ENCODE results near the gene NUDT3.
"Not testable (repeated sequence)": the region's sequence is repeated elsewhere in the genome, so short reads cannot be mapped to it uniquely, and the experiment has no call there.

The NUDT3 gene

GRCh38 chr6:34377984-34378383 lies 14.5 kb downstream of the NUDT3 start:
- no peak for TF ChIP-seq CTCF (IDR thresholded peaks at IDR 0.05; ENCODE audit: borderline replicate concordance, insufficient read depth, low read depth, low read length)
- H3K4me3 ChIP-seq (ENCODE audit: low read depth, low read length), result no peak overlapping the region

DNA sequence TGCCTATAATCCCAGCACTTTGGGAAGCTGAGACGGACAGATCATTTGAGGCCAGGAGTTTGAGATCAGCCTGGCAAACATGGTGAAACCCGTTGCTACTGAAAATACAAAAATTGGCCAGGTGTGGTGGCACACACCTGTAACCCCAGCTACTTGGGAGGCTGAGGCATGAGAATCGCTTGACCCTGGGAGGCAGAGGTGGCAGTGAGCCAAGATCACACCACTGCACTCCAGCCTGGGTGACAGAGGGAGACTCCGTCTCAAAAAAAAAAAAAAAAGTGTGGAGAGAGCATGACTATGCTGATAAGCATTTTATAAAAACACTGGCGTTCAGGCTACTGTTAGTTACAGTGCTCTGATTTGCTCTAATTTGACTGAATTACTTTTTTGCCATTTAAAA lies 14.9 kb downstream of the NUDT3 start:
- not testable (repeated sequence) for H3K4me3 ChIP-seq (ENCODE audit: low read depth, low read length)

GRCh38 chr6:34375833-34376232 lies 16.6 kb downstream of the NUDT3 start:
- H3K4me3 ChIP-seq (ENCODE audit: low read depth, low read length), result no peak overlapping the region
- TF ChIP-seq CTCF (IDR thresholded peaks at IDR 0.05; ENCODE audit: borderline replicate concordance, insufficient read depth, low read depth, low read length), result no peak

DNA sequence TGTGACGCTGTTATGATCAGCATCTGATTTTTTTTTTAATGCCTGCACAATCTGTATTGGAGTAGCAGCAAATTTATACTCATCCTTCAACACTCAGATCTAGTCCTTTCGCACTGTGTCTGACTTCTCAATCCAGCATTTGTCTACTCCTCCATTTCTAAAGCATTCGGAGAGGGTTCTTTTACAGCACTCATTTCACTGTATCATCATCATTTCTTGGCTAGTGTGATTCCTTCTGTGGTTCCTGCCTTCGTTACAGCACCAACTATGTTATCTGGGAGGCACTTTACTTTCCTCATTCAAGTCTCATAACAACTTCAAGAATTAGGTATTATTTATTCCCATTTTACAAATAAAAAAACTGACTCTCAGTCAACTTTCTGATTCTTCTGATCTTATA lies 18.0 kb downstream of the NUDT3 start:
- no peak overlapping the region for H3K4me3 ChIP-seq (ENCODE audit: low read depth, low read length)
- no peak for TF ChIP-seq CTCF (IDR thresholded peaks at IDR 0.05; ENCODE audit: borderline replicate concordance, insufficient read depth, low read depth, low read length)

DNA sequence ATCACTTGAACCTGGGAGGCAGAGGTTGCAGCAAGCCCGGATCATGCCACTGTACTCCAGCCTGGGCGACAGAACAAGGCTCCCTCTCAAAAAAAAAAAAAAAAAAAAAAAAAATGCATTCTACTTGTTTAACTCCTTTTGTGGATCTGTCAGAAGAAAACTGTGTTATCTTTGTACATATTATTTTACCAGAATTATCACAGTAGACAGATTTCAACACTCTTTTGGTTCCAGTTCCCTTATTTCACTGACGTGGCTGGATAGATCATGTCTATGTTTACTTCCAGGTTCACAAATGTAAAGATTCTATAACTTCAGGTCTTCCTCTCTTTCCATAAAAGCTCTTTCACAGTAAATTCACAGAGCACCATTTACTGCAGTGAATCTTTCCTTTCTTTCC lies 18.4 kb downstream of the NUDT3 start:
- no peak for TF ChIP-seq CTCF (IDR thresholded peaks at IDR 0.05; ENCODE audit: borderline replicate concordance, insufficient read depth, low read depth, low read length)
- H3K4me3 ChIP-seq (ENCODE audit: low read depth, low read length), result no peak overlapping the region

- no peak for TF ChIP-seq CTCF (IDR thresholded peaks at IDR 0.05; ENCODE audit: borderline replicate concordance, insufficient read depth, low read depth, low read length)
- H3K4me3 ChIP-seq (ENCODE audit: low read depth, low read length), result no peak overlapping the region
Observed at GRCh38 chr6:34373511-34373910, 19.0 kb downstream of the NUDT3 start.

- not testable (repeated sequence) for H3K4me3 ChIP-seq (ENCODE audit: low read depth, low read length)
Observed at GRCh38 chr6:34371865-34372264, 20.6 kb downstream of the NUDT3 start.

GRCh38 chr6:34370361-34370760 lies 22.1 kb downstream of the NUDT3 start:
- TF ChIP-seq CTCF (IDR thresholded peaks at IDR 0.05; ENCODE audit: borderline replicate concordance, insufficient read depth, low read depth, low read length), result no peak
- no peak overlapping the region for H3K4me3 ChIP-seq (ENCODE audit: low read depth, low read length)

Measured in GM12875 (cell line).